SU-DHL-6 (cell line): ENCODE measurements around the gene SNUPN.

Experiments used
- H2AFZ ChIP-seq: fragments of 200-600 bp; sonication (generic); 2 replicates; pipeline ENCODE4 v1.6.1; 2014; ENCODE audit warnings: low read depth, mild to moderate bottlenecking, moderate library complexity, mixed read lengths, antibody characterized with exemption, low read length; ENCODE audit not compliant: severe bottlenecking
- H3F3A ChIP-seq: fragments of 200-600 bp; shearing (Covaris generic); 2 replicates; pipeline ENCODE4 v1.6.0; 2016; ENCODE audit warnings: antibody characterized with exemption, mild to moderate bottlenecking; ENCODE audit not compliant: insufficient read depth
- H3K27ac ChIP-seq: fragments of 200-600 bp; sonication (generic); 2 replicates; pipeline ENCODE4 v1.5.1; 2016; ENCODE audit warnings: low read depth, mild to moderate bottlenecking, low read length, moderate library complexity, mixed read lengths
- H3K27me3 ChIP-seq: fragments of 200-600 bp; sonication (generic), shearing (Covaris generic); 2 replicates; pipeline ENCODE4 v1.6.0; 2014; ENCODE audit warnings: mild to moderate bottlenecking, low read length
- H3K36me3 ChIP-seq: fragments of 200-600 bp; sonication (generic); 2 replicates; pipeline ENCODE4 v1.6.1; 2014; ENCODE audit warnings: mild to moderate bottlenecking, low read length, mixed read lengths
- H3K4me2 ChIP-seq: fragments of 300-600, 200-600 bp; shearing (Covaris generic), sonication (generic); 2 replicates; pipeline ENCODE4 v1.6.0; 2014; ENCODE audit warnings: low read length, low read depth, mild to moderate bottlenecking; ENCODE audit not compliant: poor library complexity, severe bottlenecking
- H3K4me3 ChIP-seq: fragments of 200-600 bp; sonication (generic); 2 replicates; pipeline ENCODE4 v1.5.1; 2014; ENCODE audit warnings: antibody characterized with exemption, low read length, mild to moderate bottlenecking, mixed read lengths; ENCODE audit not compliant: insufficient read depth, poor library complexity, severe bottlenecking
- H3K79me2 ChIP-seq: fragments of 200-600 bp; sonication (generic); 2 replicates; pipeline ENCODE4 v1.6.1; 2014; ENCODE audit warnings: mild to moderate bottlenecking, low read length, moderate library complexity; ENCODE audit not compliant: insufficient read depth
- H3K9ac ChIP-seq: fragments of 200-600 bp; sonication (generic); 2 replicates; pipeline ENCODE4 v1.7.0; 2014; ENCODE audit warnings: mild to moderate bottlenecking, low read length
- H3K9me2 ChIP-seq: fragments of 200-600 bp; sonication (generic); replicated peaks from 2 replicates; pipeline ENCODE4 v1.6.1; 2014; ENCODE audit warnings: low read length; ENCODE audit not compliant: insufficient read depth
- H3K9me3 ChIP-seq: fragments of 200-600 bp; sonication (generic); 2 replicates; pipeline ENCODE4 v1.6.1; 2014; ENCODE audit warnings: low read length, mixed read lengths; ENCODE audit not compliant: insufficient read depth
- H4K20me1 ChIP-seq: fragments of 200-600 bp; sonication (generic); 2 replicates; pipeline ENCODE4 v1.6.1; 2014; ENCODE audit warnings: low read depth, mild to moderate bottlenecking, antibody characterized with exemption, low read length, moderate library complexity, mixed read lengths
- EZH2phosphoT487 ChIP-seq: fragments of 200-600 bp; sonication (generic), shearing (Covaris generic); conservative IDR thresholded peaks from 2 replicates; pipeline ENCODE4 v1.6.1; 2018; ENCODE audit warnings: mild to moderate bottlenecking, antibody characterized with exemption, low read length, moderate library complexity, mixed read lengths
- TF ChIP-seq, protein P1 (sequence below): fragments of 200-600 bp; sonication (generic); IDR thresholded peaks from one replicate; pipeline ENCODE4 v1.5.1; 2017; ENCODE audit warnings: antibody characterized with exemption, mild to moderate bottlenecking, low read length, moderate library complexity; ENCODE audit not compliant: insufficient read depth, poor library complexity, severe bottlenecking

The SNUPN gene

DNA sequence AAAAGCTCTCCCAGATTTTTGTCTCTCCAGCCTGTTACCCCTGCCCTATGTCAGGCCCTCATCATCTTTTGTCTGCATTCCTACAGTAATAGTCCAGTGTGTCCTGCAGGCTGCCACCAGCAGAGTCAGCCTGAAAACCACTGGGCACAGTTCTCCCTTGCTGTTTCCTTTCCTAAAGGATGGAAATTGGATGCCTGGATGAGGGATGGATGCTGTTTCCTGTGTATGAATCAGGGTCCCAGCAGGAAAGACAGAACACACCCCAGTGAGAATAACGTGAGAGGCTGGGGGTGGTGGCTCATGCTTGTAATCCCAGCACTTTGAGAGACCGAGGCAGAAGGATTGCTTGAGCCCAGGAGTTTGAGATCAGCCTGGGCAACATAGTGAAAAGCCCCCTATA is 18.9 kb upstream of the SNUPN start:
- H3K9me3 ChIP-seq: no peaks in the 10 kb centered on the region
- H2AFZ ChIP-seq: no peak overlapping the region
- no peak overlapping the region for H3K4me2 ChIP-seq
- peaks cover 5% of the 10 kb centered on the region for H3K79me2 ChIP-seq
- no peaks in the 10 kb centered on the region for H4K20me1 ChIP-seq
- TF ChIP-seq, protein P1, sequence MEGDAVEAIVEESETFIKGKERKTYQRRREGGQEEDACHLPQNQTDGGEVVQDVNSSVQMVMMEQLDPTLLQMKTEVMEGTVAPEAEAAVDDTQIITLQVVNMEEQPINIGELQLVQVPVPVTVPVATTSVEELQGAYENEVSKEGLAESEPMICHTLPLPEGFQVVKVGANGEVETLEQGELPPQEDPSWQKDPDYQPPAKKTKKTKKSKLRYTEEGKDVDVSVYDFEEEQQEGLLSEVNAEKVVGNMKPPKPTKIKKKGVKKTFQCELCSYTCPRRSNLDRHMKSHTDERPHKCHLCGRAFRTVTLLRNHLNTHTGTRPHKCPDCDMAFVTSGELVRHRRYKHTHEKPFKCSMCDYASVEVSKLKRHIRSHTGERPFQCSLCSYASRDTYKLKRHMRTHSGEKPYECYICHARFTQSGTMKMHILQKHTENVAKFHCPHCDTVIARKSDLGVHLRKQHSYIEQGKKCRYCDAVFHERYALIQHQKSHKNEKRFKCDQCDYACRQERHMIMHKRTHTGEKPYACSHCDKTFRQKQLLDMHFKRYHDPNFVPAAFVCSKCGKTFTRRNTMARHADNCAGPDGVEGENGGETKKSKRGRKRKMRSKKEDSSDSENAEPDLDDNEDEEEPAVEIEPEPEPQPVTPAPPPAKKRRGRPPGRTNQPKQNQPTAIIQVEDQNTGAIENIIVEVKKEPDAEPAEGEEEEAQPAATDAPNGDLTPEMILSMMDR: no peak
- TF ChIP-seq EZH2phosphoT487: no peak
- H3K9me2 ChIP-seq: no peaks in the 10 kb centered on the region
- no peak overlapping the region for H3K27ac ChIP-seq
- H3K27me3 ChIP-seq: no peaks in the 10 kb centered on the region; the same call in 1 of the 2 replicates
- H3F3A ChIP-seq: peaks cover 13% of the 10 kb centered on the region
- H3K36me3 ChIP-seq: no peaks in the 10 kb centered on the region
- H3K4me3 ChIP-seq: no peak overlapping the region
- no peak overlapping the region for H3K9ac ChIP-seq

GRCh38 chr15:75641603-75642002 is 16.1 kb upstream of the SNUPN start:
- Histone ChIP-seq H3K9me2 (no peaks in the 10 kb centered on the region), H2AFZ (no peak overlapping the region), H3K36me3 (no peaks in the 10 kb centered on the region), H3K9me3 (no peaks in the 10 kb centered on the region), H3K4me3 (no peak overlapping the region), H4K20me1 (peaks cover 3% of the 10 kb centered on the region; the same call in 1 of the 2 replicates), H3F3A (peaks cover 10% of the 10 kb centered on the region), H3K27me3 (no peaks in the 10 kb centered on the region; the same call in 1 of the 2 replicates), H3K79me2 (peaks cover 32% of the 10 kb centered on the region), H3K9ac (no peak overlapping the region), H3K4me2 (no peak overlapping the region), H3K27ac (no peak overlapping the region)
- TF ChIP-seq, protein P1: no peak
- no peak for TF ChIP-seq EZH2phosphoT487

GRCh38 chr15:75641179-75641503 is 15.6 kb upstream of the SNUPN start:
- Histone ChIP-seq H3K9me2 (no peaks in the 10 kb centered on the region), H3K79me2 (peaks cover 34% of the 10 kb centered on the region), H3K27me3 (no peaks in the 10 kb centered on the region), H4K20me1 (peaks cover 3% of the 10 kb centered on the region; the same call in 1 of the 2 replicates), H3K9me3 (no peaks in the 10 kb centered on the region), H3K9ac (peak overlapping the region; percentile 84), H2AFZ (no peak overlapping the region), H3K4me2 (peak overlapping the region; percentile 99), H3F3A (peaks cover 8% of the 10 kb centered on the region), H3K4me3 (peak overlapping the region; percentile 75), H3K36me3 (no peaks in the 10 kb centered on the region), H3K27ac (peak overlapping the region; percentile 75; the same call in 1 of the 2 replicates)
- TF ChIP-seq, protein P1: peak; percentile 7
- no peak for TF ChIP-seq EZH2phosphoT487
